Measurements from ENCODE around the gene RASSF8.

- TF ChIP-seq, protein P1, sequence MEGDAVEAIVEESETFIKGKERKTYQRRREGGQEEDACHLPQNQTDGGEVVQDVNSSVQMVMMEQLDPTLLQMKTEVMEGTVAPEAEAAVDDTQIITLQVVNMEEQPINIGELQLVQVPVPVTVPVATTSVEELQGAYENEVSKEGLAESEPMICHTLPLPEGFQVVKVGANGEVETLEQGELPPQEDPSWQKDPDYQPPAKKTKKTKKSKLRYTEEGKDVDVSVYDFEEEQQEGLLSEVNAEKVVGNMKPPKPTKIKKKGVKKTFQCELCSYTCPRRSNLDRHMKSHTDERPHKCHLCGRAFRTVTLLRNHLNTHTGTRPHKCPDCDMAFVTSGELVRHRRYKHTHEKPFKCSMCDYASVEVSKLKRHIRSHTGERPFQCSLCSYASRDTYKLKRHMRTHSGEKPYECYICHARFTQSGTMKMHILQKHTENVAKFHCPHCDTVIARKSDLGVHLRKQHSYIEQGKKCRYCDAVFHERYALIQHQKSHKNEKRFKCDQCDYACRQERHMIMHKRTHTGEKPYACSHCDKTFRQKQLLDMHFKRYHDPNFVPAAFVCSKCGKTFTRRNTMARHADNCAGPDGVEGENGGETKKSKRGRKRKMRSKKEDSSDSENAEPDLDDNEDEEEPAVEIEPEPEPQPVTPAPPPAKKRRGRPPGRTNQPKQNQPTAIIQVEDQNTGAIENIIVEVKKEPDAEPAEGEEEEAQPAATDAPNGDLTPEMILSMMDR (conservative IDR thresholded peaks at IDR 0.05; ENCODE audit: low read depth in 2 of 2) = no peak
- TF ChIP-seq REST (IDR thresholded peaks at IDR 0.05; ENCODE audit: unreplicated experiment) = no peak
- TF ChIP-seq POLR2AphosphoS5 (IDR thresholded peaks at IDR 0.05; ENCODE audit: low read depth) = no peak
- no peak for TF ChIP-seq EZH2phosphoT487 (IDR thresholded peaks at IDR 0.05; ENCODE audit: unreplicated experiment)
- no peak for TF ChIP-seq EZH2 (IDR thresholded peaks at IDR 0.05; ENCODE audit: low read depth, unreplicated experiment)
- TF ChIP-seq ZNF114 (CRISPR knock-in tag; IDR thresholded peaks at IDR 0.05) = no peak
- TF ChIP-seq CREB1 (CRISPR knock-in tag; IDR thresholded peaks at IDR 0.05; ENCODE audit: low read depth) = no peak
- no peak for TF ChIP-seq NANOG (IDR thresholded peaks at IDR 0.05; ENCODE audit: borderline replicate concordance)
- TF ChIP-seq STAT1 (IDR thresholded peaks at IDR 0.05; ENCODE audit: unreplicated experiment) = no peak
- no peak for TF ChIP-seq ETS1 (IDR thresholded peaks at IDR 0.05)
- TF ChIP-seq ZNF462 (CRISPR knock-in tag; IDR thresholded peaks at IDR 0.05) = no peak
- no peak for TF ChIP-seq JUNB (IDR thresholded peaks at IDR 0.05; ENCODE audit: unreplicated experiment)
- no peak for TF ChIP-seq ZNF331 (CRISPR knock-in tag; IDR thresholded peaks at IDR 0.05; ENCODE audit: low read depth)
Measured at GRCh38 chr12:25971654-25972041, 13.2 kb downstream of the RASSF8 start.
